Trophoblast cell (in vitro differentiated cells and primary cell): ENCODE results near the gene UBE2E2.

Experiments
- DNase-seq, 2 donors: peaks; one replicate each; pipeline ENCODE4 v3.0.0-alpha.2; 2016
- H2AFZ ChIP-seq: 2 replicates; pipeline ENCODE4 v1.6.1; 2013; ENCODE audit warnings: low read length, moderate library complexity, mild to moderate bottlenecking; ENCODE audit not compliant: insufficient read depth, poor library complexity
- H2AK5ac ChIP-seq: 2 replicates; pipeline ENCODE4 v1.6.1; 2013; ENCODE audit warnings: mild to moderate bottlenecking, low read length
- H2BK120ac ChIP-seq: 2 replicates; pipeline ENCODE4 v1.6.1; 2013; ENCODE audit warnings: low read length, mild to moderate bottlenecking, moderate library complexity; ENCODE audit not compliant: insufficient read depth, poor library complexity
- H2BK12ac ChIP-seq: 2 replicates; pipeline ENCODE4 v1.6.1; 2013; ENCODE audit warnings: mild to moderate bottlenecking, low read length, moderate library complexity
- H2BK5ac ChIP-seq: 2 replicates; pipeline ENCODE4 v1.6.1; 2013; ENCODE audit warnings: low read length, low read depth, moderate library complexity, mild to moderate bottlenecking; ENCODE audit not compliant: poor library complexity
- H3K14ac ChIP-seq: 2 replicates; pipeline ENCODE4 v1.6.1; 2013; ENCODE audit warnings: mild to moderate bottlenecking, low read length
- H3K18ac ChIP-seq: 2 replicates; pipeline ENCODE4 v1.6.1; 2013; ENCODE audit warnings: mild to moderate bottlenecking, low read length
- H3K23ac ChIP-seq: 2 replicates; pipeline ENCODE4 v1.6.1; 2013; ENCODE audit warnings: low read length
- H3K27ac ChIP-seq: 2 replicates; pipeline ENCODE4 v1.5.1; 2013; ENCODE audit warnings: low read depth, mild to moderate bottlenecking, inconsistent platforms, low read length, moderate library complexity
- H3K27me3 ChIP-seq: 2 replicates; pipeline ENCODE4 v1.6.1; 2013; ENCODE audit warnings: inconsistent platforms, mild to moderate bottlenecking, low read length, moderate library complexity; ENCODE audit not compliant: insufficient read depth
- H3K36me3 ChIP-seq, 2 experiments: 1 replicate in 1 of 2; 2 replicates in 1 of 2; pipeline ENCODE4 v1.6.1; 2013; ENCODE audit warnings: low read length in 2 of 2, mild to moderate bottlenecking in 2 of 2, moderate library complexity in 1 of 2; ENCODE audit not compliant: insufficient read depth in 2 of 2, control insufficient read depth in 1 of 2
- H3K4ac ChIP-seq: 2 replicates; pipeline ENCODE4 v1.6.1; 2013; ENCODE audit warnings: low read depth, mild to moderate bottlenecking, low read length, moderate library complexity
- H3K4me1 ChIP-seq, 2 experiments: 1 replicate in 1 of 2; 2 replicates in 1 of 2; pipeline ENCODE4 v1.6.1; 2013; ENCODE audit warnings: low read length in 2 of 2, mild to moderate bottlenecking in 2 of 2, moderate library complexity in 1 of 2; ENCODE audit not compliant: insufficient read depth in 2 of 2, control insufficient read depth in 1 of 2
- H3K4me2 ChIP-seq: 2 replicates; pipeline ENCODE4 v1.6.1; 2013; ENCODE audit warnings: inconsistent platforms, mild to moderate bottlenecking, low read length, moderate library complexity
- H3K4me3 ChIP-seq: 2 replicates; pipeline ENCODE4 v1.5.1; 2013; ENCODE audit warnings: mild to moderate bottlenecking, low read depth, low read length, inconsistent platforms
- H3K79me1 ChIP-seq: one replicate; pipeline ENCODE4 v1.6.1; 2013; ENCODE audit warnings: low read length
- H3K79me2 ChIP-seq: 2 replicates; pipeline ENCODE4 v1.6.1; 2013; ENCODE audit warnings: low read length, mild to moderate bottlenecking; ENCODE audit not compliant: control insufficient read depth, insufficient read depth, poor library complexity
- H3K9ac ChIP-seq: 2 replicates; pipeline ENCODE4 v1.6.1; 2013; ENCODE audit warnings: mild to moderate bottlenecking, low read length
- H3K9me3 ChIP-seq: 2 replicates; pipeline ENCODE4 v1.6.1; 2013; ENCODE audit warnings: low read depth, mild to moderate bottlenecking, control low read depth, inconsistent platforms, low read length; ENCODE audit not compliant: insufficient read depth
- H4K12ac ChIP-seq: 2 replicates; pipeline ENCODE4 v1.6.1; 2013; ENCODE audit warnings: low read depth, mild to moderate bottlenecking, low read length, moderate library complexity
- H4K8ac ChIP-seq: 2 replicates; pipeline ENCODE4 v1.6.1; 2013; ENCODE audit warnings: low read depth, mild to moderate bottlenecking, low read length, moderate library complexity
- H4K91ac ChIP-seq: one replicate; pipeline ENCODE4 v1.6.1; 2013; ENCODE audit warnings: low read depth, mild to moderate bottlenecking, low read length, moderate library complexity
- WGBS: extraction: QIAGEN DNeasy Blood & Tissue Kit; methylation state at CpG from one replicate; pipeline ENCODE4 v1.1.7; 2013; ENCODE audit warnings: missing lambda C conversion rate; ENCODE audit not compliant: insufficient read length, insufficient coverage; ENCODE audit errors: extremely low coverage; 5-methylcytosine and 5-hydroxymethylcytosine counted together

The UBE2E2 gene

DNA sequence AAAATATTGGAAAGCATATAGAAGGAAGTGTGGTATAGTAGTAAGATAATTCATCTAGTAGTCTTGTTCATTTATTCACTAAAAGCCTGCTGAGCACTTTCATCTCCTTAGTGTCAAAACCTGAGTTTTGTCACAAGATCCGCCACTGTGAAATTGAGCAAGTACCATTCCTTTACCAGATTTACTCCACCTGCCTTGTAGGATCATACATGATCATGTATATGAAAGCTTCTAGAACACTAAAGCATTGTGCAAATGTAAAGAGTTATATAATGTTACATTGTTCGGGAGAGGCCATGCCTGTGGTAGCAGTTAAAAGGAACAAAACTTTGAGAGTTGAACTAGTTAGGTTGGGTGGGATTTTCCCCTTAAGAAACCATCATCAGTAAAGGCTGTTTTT lies 35.0 kb downstream of the UBE2E2 start:
- Histone ChIP-seq H4K8ac (no peak overlapping the region), H3K23ac (no peak overlapping the region), H2AK5ac (no peak overlapping the region), H2BK120ac (no peak overlapping the region), H2AFZ (no peak overlapping the region), H3K4me1 (no peaks in the 10 kb centered on the region), H3K79me2 (no peaks in the 10 kb centered on the region), H2BK12ac (no peak overlapping the region), H3K4me3 (no peak overlapping the region), H3K9me3 (no peaks in the 10 kb centered on the region), H3K79me1 (no peaks in the 10 kb centered on the region), H3K27ac (no peak overlapping the region), H3K18ac (no peak overlapping the region), H3K14ac (no peak overlapping the region), H3K4ac (no peak overlapping the region), H3K27me3 (no peaks in the 10 kb centered on the region), H4K91ac (no peak overlapping the region), H3K36me3 (no peaks in the 10 kb centered on the region), H4K12ac (no peak overlapping the region), H3K4me2 (no peak overlapping the region), H2BK5ac (no peak overlapping the region), H3K9ac (no peak overlapping the region)
- DNase-seq: no peak
- no CpG with 5 or more reads among the region's 2 CpGs for WGBS

DNA sequence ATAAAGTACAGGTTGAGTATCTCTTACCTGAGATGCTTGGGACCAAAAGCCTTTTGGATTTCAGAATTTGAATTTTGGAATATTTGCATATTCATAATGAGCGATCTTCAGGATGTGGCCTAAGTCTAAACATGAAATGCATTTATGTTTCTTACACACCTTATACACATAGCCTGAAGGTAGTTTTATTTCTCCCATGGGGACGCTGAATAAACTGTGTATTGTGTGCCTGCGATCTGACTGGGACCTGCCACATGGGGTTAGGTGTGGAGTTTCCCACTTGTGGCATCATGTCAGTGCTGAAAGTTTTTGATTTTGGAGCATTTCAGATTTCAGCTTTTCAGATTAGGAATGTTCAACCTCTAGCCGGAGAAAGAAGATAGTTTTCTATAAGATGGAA lies 35.5 kb downstream of the UBE2E2 start:
- Histone ChIP-seq H3K14ac (no peak overlapping the region), H3K27me3 (no peaks in the 10 kb centered on the region)

DNA sequence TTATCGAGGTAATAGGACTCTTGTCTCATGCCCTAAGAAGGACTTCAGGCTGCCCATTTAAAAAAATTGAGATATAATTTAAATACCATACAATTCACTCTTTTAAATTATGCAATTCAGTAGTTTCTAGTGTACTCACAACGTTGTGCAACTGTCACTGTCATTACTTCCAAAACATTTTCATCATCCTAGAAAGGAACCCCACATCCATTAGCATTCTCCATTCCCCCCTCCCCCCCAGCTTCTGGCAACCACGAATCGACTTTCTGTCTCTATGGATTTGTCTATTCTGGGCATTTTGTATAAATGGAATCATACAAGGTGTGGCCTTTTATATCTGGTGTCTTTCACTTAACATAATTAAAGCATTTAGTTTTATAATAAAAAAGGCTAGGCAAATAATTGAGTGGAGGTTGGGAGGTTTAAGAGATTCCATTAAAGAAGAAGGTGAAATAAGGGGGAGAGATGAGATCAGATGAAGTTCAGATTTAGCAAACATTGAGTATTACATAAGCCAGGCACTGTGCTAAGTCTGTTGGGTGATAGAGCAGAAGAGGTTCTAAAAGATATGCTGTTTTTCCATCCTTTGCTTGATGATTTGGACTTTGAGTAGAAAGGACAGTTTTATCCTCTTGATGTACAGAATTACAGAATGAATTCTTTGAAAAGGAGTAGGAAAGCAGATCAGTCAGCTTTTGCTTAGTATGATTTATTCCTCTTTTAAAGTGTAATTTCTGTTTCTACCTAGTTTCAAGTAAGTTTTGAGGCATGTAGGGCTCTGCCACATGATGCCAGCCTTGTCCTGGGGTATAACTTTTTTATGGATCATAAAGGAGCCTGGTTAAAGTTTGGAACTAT lies 36.3 kb downstream of the UBE2E2 start:
- Histone ChIP-seq H3K27me3 (no peaks in the 10 kb centered on the region), H3K9me3 (no peaks in the 10 kb centered on the region), H3K4me3 (no peak overlapping the region), H3K4me1 (no peaks in the 10 kb centered on the region), H2BK120ac (no peak overlapping the region), H2BK12ac (no peak overlapping the region), H3K36me3 (no peaks in the 10 kb centered on the region), H4K91ac (no peak overlapping the region), H2AFZ (no peak overlapping the region), H4K12ac (no peak overlapping the region), H3K18ac (no peak overlapping the region), H3K23ac (no peak overlapping the region), H4K8ac (no peak overlapping the region), H3K14ac (no peak overlapping the region), H3K79me2 (no peaks in the 10 kb centered on the region), H3K4me2 (no peak overlapping the region), H3K4ac (no peak overlapping the region), H3K9ac (no peak overlapping the region), H2BK5ac (no peak overlapping the region), H2AK5ac (no peak overlapping the region), H3K79me1 (no peaks in the 10 kb centered on the region), H3K27ac (no peak overlapping the region)
- no peak for DNase-seq
- no CpG with 5 or more reads among the region's 4 CpGs for WGBS

More for the DNA sequence above, 35.5 kb downstream of the UBE2E2 start:
- DNase-seq: no peak
- H3K36me3 ChIP-seq: no peaks in the 10 kb centered on the region
- WGBS: no CpG with 5 or more reads among the region's 4 CpGs
- no peak overlapping the region for H3K9ac ChIP-seq
- H3K23ac ChIP-seq: no peak overlapping the region
- no peaks in the 10 kb centered on the region for H3K79me2 ChIP-seq
- no peak overlapping the region for H4K91ac ChIP-seq
- no peak overlapping the region for H2AFZ ChIP-seq
- no peak overlapping the region for H3K4me3 ChIP-seq
- no peak overlapping the region for H2BK12ac ChIP-seq
- no peak overlapping the region for H3K18ac ChIP-seq
- no peaks in the 10 kb centered on the region for H3K9me3 ChIP-seq
- no peak overlapping the region for H3K4ac ChIP-seq
- no peak overlapping the region for H3K4me2 ChIP-seq
- H3K79me1 ChIP-seq: no peaks in the 10 kb centered on the region
- no peaks in the 10 kb centered on the region for H3K4me1 ChIP-seq
- no peak overlapping the region for H2AK5ac ChIP-seq
- H4K8ac ChIP-seq: no peak overlapping the region
- H4K12ac ChIP-seq: no peak overlapping the region
- H3K27ac ChIP-seq: no peak overlapping the region
- no peak overlapping the region for H2BK5ac ChIP-seq
- H2BK120ac ChIP-seq: no peak overlapping the region

DNA sequence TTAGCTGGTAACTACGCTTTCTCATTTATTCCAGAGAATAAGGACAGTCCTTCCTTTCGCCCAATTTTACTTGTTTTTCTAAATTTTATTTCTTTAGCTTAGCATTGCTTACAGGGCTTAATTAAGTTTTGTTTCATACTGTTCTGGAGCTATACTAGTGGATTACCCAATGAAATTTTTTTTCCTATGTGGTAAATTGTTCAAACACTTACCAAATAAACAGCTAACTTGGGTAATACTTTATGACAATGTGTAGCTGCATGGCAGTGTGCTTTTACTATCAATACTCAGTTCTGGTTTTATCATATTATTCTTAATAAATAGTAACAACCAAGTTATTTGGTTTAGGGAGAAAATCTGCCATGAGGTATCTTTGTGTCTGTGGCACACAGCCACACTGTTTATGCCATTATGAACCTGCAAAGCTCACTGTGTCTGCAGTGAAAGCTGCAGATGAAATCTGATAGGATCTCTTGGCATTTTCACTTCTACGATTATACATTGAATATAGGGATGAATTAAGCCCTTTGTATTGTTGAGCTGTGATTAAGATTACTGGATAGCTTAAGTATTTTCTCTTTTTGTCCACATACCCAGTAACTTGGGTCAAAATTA lies 37.2 kb downstream of the UBE2E2 start:
- H3K4me3 ChIP-seq: no peak overlapping the region
- no peak overlapping the region for H3K23ac ChIP-seq
- no peaks in the 10 kb centered on the region for H3K79me1 ChIP-seq
- no peak overlapping the region for H2AFZ ChIP-seq
- no CpG with 5 or more reads among the region's 3 CpGs for WGBS
- no peak overlapping the region for H3K14ac ChIP-seq
- no peak overlapping the region for H4K8ac ChIP-seq
- H3K27ac ChIP-seq: no peak overlapping the region
- no peak for DNase-seq
- no peak overlapping the region for H3K4ac ChIP-seq
- H2BK5ac ChIP-seq: no peak overlapping the region
- H2AK5ac ChIP-seq: no peak overlapping the region
- no peak overlapping the region for H4K91ac ChIP-seq
- H3K9me3 ChIP-seq: no peaks in the 10 kb centered on the region
- no peak overlapping the region for H4K12ac ChIP-seq
- no peak overlapping the region for H3K9ac ChIP-seq
- no peak overlapping the region for H3K4me2 ChIP-seq
- H3K18ac ChIP-seq: no peak overlapping the region
- no peaks in the 10 kb centered on the region for H3K36me3 ChIP-seq
- no peaks in the 10 kb centered on the region for H3K27me3 ChIP-seq
- no peaks in the 10 kb centered on the region for H3K79me2 ChIP-seq
- H2BK120ac ChIP-seq: no peak overlapping the region
- H2BK12ac ChIP-seq: no peak overlapping the region
- H3K4me1 ChIP-seq: no peaks in the 10 kb centered on the region
